Activated T-helper 17 cell treated with anti-CD3 and anti-CD28 coated beads, Interleukin-2, amount 50 U/mL, for 72 hours (primary cell): ENCODE data around the gene CNOT8. TPM values are rescaled to one million over a fixed set of nuclear protein-coding genes. Genes with fewer than 3 reads are reported as not detected.
"Not testable (repeated sequence)": the region's sequence is repeated elsewhere in the genome, so short reads cannot be mapped to it uniquely, and the experiment has no call there.

ENCODE experiments used
- ATAC-seq: fragments of 150-1000 bp; cut with Tn5 transposase; replicated peaks from 2 replicates; pipeline ENCODE4 v1.10.0; 2021; ENCODE audit warnings: mild to moderate bottlenecking, moderate library complexity
- H3K27ac Mint-ChIP-seq: one replicate; pipeline ENCODE4 v1.8.0; 2022; ENCODE audit warnings: mixed read lengths
- H3K27me3 Mint-ChIP-seq: one replicate; pipeline ENCODE4 v1.8.0; 2022; ENCODE audit warnings: mixed read lengths
- H3K36me3 Mint-ChIP-seq: one replicate; pipeline ENCODE4 v1.8.0; 2022; ENCODE audit warnings: low read depth, mild to moderate bottlenecking, mixed read lengths
- H3K4me1 Mint-ChIP-seq: one replicate; pipeline ENCODE4 v1.8.0; 2022; ENCODE audit warnings: mixed read lengths
- H3K4me3 Mint-ChIP-seq: one replicate; pipeline ENCODE4 v1.8.0; 2022; ENCODE audit warnings: mild to moderate bottlenecking, mixed read lengths
- H3K9me3 Mint-ChIP-seq: one replicate; pipeline ENCODE4 v1.8.0; 2022; ENCODE audit warnings: mixed read lengths
- total RNA-seq, 2 donors: library from RNA; stranded (reverse); gene quantifications; one replicate each; pipeline ENCODE4 v1.2.3, GENCODE V29; 2022

The CNOT8 gene
- total RNA-seq, 2 donors from 2014 or later: 87.4 to 173 TPM

GRCh38 chr5:154900066-154900465, 41.6 kb downstream of the CNOT8 start:
- Mint-ChIP-seq H3K4me3 (no peak overlapping the region), H3K27ac (no peak overlapping the region), H3K36me3 (peaks cover 100% of the 10 kb centered on the region), H3K9me3 (no peaks in the 10 kb centered on the region), H3K27me3 (no peaks in the 10 kb centered on the region), H3K4me1 (no peaks in the 10 kb centered on the region)
- no peak for ATAC-seq

GRCh38 chr5:154901276-154901675, 42.8 kb downstream of the CNOT8 start:
- Mint-ChIP-seq H3K4me3 (no peak overlapping the region), H3K27me3 (no peaks in the 10 kb centered on the region), H3K4me1 (no peaks in the 10 kb centered on the region), H3K9me3 (no peaks in the 10 kb centered on the region), H3K36me3 (peaks cover 100% of the 10 kb centered on the region), H3K27ac (no peak overlapping the region)
- no peak for ATAC-seq

GRCh38 chr5:154901913-154902312, 43.5 kb downstream of the CNOT8 start:
- Mint-ChIP-seq H3K27me3 (no peaks in the 10 kb centered on the region), H3K9me3 (no peaks in the 10 kb centered on the region), H3K4me1 (no peaks in the 10 kb centered on the region), H3K4me3 (no peak overlapping the region), H3K36me3 (peaks cover 100% of the 10 kb centered on the region), H3K27ac (no peak overlapping the region)
- no peak for ATAC-seq

GRCh38 chr5:154905601-154906000, 47.2 kb downstream of the CNOT8 start:
- not testable (repeated sequence) for H3K4me1 Mint-ChIP-seq, H3K27ac Mint-ChIP-seq, ATAC-seq, H3K9me3 Mint-ChIP-seq, H3K4me3 Mint-ChIP-seq, H3K27me3 Mint-ChIP-seq
- peaks cover 100% of the 10 kb centered on the region for H3K36me3 Mint-ChIP-seq

- Mint-ChIP-seq H3K9me3 (no peaks in the 10 kb centered on the region), H3K27me3 (no peaks in the 10 kb centered on the region), H3K4me3 (no peak overlapping the region), H3K27ac (no peak overlapping the region), H3K4me1 (no peaks in the 10 kb centered on the region), H3K36me3 (peaks cover 96% of the 10 kb centered on the region)
- ATAC-seq: no peak
Observed at GRCh38 chr5:154916874-154917273, 58.4 kb downstream of the CNOT8 start.

GRCh38 chr5:154917757-154918156, 59.3 kb downstream of the CNOT8 start:
- Mint-ChIP-seq H3K27me3 (no peaks in the 10 kb centered on the region), H3K9me3 (no peaks in the 10 kb centered on the region), H3K36me3 (peaks cover 93% of the 10 kb centered on the region), H3K4me3 (no peak overlapping the region), H3K27ac (no peak overlapping the region), H3K4me1 (no peaks in the 10 kb centered on the region)
- no peak for ATAC-seq

GRCh38 chr5:154923441-154924430, 65.3 kb downstream of the CNOT8 start:
- Mint-ChIP-seq H3K27me3 (no peaks in the 10 kb centered on the region), H3K27ac (no peak overlapping the region), H3K36me3 (peaks cover 96% of the 10 kb centered on the region), H3K9me3 (no peaks in the 10 kb centered on the region), H3K4me1 (no peaks in the 10 kb centered on the region), H3K4me3 (no peak overlapping the region)
- ATAC-seq: no peak

Other genes with a start within 250 kb of the CNOT8 start
- gene LARP1, start 103.2 kb upstream of the CNOT8 start, total RNA-seq: 100 to 1,000 TPM; 121 to 242 TPM
- not detected for gene FAXDC2, start 8.0 kb upstream of the CNOT8 start, total RNA-seq
- 10 to 100 TPM; 27.6 to 37.3 TPM for gene GEMIN5, start 79.6 kb downstream of the CNOT8 start, total RNA-seq
- 10 to 100 TPM; 66.4 to 92.0 TPM for gene MRPL22, start 82.4 kb downstream of the CNOT8 start, total RNA-seq
- under 1 TPM in 1 of 2 donors, not detected in 1; 0.32 TPM for gene KIF4B, start 155.1 kb downstream of the CNOT8 start, total RNA-seq